ENCODE results near the gene ERCC2.
"Not testable (repeated sequence)": the region's sequence is repeated elsewhere in the genome, so short reads cannot be mapped to it uniquely, and the experiment has no call there.

ERCC2 gene

GRCh38 chr19:45342911-45343310, 27.5 kb downstream of the ERCC2 start:
- TF ChIP-seq CTCF (conservative IDR thresholded peaks at IDR 0.05; ENCODE audit: low read length): no peak
- DNase-seq (ENCODE audit: low read depth): no peak
- no peak overlapping the region for H3K4me3 ChIP-seq (ENCODE audit: low read length)

- peak; percentile 18 for DNase-seq (ENCODE audit: low read depth)
- no peak overlapping the region for H3K4me3 ChIP-seq (ENCODE audit: low read length)
Measured at GRCh38 chr19:45340899-45341453, 29.4 kb downstream of the ERCC2 start.

GRCh38 chr19:45340232-45340898, 30.0 kb downstream of the ERCC2 start, which contains the start of gene KLC3:
Gene KLC3, plus strand, starts transcription at chr19:45340750. Its CDS starts 4,792 bp downstream, at chr19:45345542.
- no peak within 1 kb of the TSS for H3K4me3 ChIP-seq (ENCODE audit: low read length)
- no peak for TF ChIP-seq CTCF (conservative IDR thresholded peaks at IDR 0.05; ENCODE audit: low read length)
- no peak for DNase-seq (ENCODE audit: low read depth)

More at GRCh38 chr19:45340899-45341453, 29.4 kb downstream of the ERCC2 start:
- TF ChIP-seq CTCF (conservative IDR thresholded peaks at IDR 0.05; ENCODE audit: low read length): no peak

- no peak overlapping the region for H3K4me3 ChIP-seq (ENCODE audit: low read length)
- TF ChIP-seq CTCF (conservative IDR thresholded peaks at IDR 0.05; ENCODE audit: low read length): no peak
- DNase-seq (ENCODE audit: low read depth): no peak
Measured at GRCh38 chr19:45339629-45340028, 30.7 kb downstream of the ERCC2 start.

DNA sequence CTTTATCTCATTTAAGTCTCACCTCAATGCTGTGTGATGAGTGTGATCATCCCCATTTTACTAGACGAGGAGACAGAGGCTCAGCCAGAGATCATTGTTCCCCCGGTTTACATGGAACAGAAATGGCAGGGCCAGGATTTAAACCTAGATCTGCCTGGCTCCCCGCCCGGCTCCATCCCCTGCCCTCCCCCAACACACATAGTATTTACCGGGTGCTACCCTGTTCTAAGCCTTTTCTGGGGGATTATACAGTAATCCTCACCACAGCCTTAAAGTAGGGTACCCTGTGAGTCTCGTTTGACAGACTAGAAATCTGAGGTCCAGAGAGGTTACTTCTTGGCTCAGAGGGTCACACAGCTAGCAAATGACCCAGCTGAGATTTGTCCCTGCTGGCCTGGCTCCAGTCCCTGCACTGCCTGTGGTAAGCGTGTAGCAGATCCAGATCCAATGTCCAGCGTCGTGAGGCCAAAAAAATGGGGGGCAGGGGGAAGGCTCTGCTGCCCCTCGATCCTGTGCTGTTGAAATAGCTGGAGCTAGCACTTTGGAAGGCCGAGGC, 33.6 kb downstream of the ERCC2 start:
- H3K4me3 ChIP-seq (ENCODE audit: low read length): no peak overlapping the region
- no peak for TF ChIP-seq CTCF (conservative IDR thresholded peaks at IDR 0.05; ENCODE audit: low read length)
- DNase-seq (ENCODE audit: low read depth): no peak

GRCh38 chr19:45334881-45335280, 35.5 kb downstream of the ERCC2 start:
- H3K4me3 ChIP-seq (ENCODE audit: low read length); DNase-seq (ENCODE audit: low read depth): not testable (repeated sequence)

DNA sequence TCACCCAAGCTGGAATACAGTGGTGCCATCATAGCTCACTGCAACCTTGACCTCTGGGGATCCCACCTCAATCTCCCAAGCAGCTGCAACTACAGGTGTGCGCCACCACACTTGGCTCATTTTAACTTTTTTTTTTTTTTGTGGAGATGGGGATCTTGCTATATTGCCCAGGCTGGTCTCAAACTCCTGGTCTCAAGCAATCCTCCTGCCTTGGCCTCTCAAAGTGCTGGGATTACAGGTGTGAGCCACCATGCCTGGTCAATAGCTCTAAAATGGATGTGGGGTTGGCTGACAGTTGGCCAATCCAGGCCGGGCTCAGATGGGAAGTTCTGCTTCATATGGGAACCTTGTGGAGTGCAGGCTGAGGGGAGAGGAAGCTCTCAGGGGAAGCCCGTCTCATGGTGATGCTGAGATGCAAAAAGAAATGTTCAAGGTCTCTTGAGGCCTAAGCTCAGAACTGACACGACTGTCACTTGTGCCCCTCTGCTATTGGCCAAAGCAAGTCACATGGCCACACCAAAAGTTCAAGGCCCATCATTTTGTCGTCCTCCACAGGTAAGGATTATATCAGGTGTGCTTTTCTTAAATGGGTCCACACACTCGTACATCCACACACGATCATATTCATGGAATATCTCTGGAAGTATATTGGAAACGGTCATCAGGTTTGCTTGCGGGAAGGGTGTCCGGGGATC, 36.6 kb downstream of the ERCC2 start:
- no peak for DNase-seq (ENCODE audit: low read depth)
- H3K4me3 ChIP-seq (ENCODE audit: low read length): no peak overlapping the region
- no peak for TF ChIP-seq CTCF (conservative IDR thresholded peaks at IDR 0.05; ENCODE audit: low read length)

Data from AG10803 (cell line).